Mucosa of gallbladder (tissue), 1 donor: ENCODE measurements around the gene PLS1. TPM values are rescaled to one million over a fixed set of nuclear protein-coding genes. Genes with fewer than 3 reads are reported as not detected.
"Not testable (repeated sequence)": the region's sequence is repeated elsewhere in the genome, so short reads cannot be mapped to it uniquely, and the experiment has no call there.

Experiments
- DNase-seq: peaks from one replicate; pipeline ENCODE4 v3.0.0-alpha.2; 2020; ENCODE audit warnings: low spot score
- total RNA-seq: library from RNA; stranded (reverse); gene quantifications from one replicate; pipeline ENCODE4 v1.2.1, GENCODE V29; 2021
- donor health status: DM: no; HTN: no; CAD: no.

The PLS1 gene
- total RNA-seq, 1 donor from 2014 or later = 81.0 TPM

DNA sequence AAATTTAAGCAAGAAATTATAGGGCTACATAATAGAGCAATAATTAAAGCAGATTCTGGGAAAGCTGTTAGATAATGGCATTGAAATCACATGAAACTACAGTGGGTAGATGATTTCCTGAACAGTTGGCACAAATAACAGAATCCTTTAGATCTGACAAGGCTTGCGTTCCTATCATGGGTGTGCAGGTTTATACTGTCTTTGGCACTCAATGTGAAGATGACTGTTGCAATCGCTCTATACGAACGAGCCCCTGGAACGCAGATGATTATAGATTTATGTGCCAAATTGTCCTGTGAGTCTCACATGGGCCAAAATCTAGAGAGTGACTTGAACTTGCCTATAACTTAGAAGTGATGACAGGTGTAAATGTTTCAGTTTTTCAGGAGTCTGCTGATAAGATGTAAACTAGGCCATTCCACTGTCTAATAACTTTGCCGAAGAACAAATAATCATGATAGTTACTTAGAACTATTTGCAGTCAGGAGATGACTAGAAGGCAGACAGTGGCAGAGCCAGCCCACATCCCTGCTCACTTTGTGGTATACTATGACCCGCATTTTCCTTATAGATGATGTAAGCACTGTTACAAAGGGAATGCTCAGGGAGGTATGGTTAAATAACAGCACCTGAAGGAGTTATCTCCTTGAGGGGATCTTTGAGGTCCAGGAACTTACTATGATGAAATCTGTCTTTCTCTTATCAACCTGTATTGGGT is 97.1 kb downstream of the PLS1 start:
- no peak for DNase-seq

- DNase-seq = no peak
Observed at GRCh38 chr3:142694225-142694624, 98.0 kb downstream of the PLS1 start.

DNA sequence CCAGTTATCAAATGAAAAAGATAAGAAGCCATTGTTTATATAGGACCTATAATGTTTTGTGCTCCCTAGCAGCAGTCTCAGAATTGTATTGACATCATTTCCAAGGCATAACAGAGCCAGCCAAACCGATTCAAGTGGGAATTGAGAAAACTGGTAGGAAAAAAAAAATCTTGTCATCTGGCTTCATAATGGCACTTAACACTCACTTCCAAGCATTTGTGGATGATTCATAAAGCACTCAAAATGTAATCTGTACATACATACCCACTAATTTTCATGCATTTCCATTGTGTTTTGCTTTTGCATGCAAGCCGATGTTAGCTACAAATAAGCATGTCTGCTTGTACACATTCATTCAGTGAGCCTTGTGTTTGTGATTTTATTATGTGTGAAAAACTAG is 109.0 kb downstream of the PLS1 start:
- DNase-seq = no peak

DNA sequence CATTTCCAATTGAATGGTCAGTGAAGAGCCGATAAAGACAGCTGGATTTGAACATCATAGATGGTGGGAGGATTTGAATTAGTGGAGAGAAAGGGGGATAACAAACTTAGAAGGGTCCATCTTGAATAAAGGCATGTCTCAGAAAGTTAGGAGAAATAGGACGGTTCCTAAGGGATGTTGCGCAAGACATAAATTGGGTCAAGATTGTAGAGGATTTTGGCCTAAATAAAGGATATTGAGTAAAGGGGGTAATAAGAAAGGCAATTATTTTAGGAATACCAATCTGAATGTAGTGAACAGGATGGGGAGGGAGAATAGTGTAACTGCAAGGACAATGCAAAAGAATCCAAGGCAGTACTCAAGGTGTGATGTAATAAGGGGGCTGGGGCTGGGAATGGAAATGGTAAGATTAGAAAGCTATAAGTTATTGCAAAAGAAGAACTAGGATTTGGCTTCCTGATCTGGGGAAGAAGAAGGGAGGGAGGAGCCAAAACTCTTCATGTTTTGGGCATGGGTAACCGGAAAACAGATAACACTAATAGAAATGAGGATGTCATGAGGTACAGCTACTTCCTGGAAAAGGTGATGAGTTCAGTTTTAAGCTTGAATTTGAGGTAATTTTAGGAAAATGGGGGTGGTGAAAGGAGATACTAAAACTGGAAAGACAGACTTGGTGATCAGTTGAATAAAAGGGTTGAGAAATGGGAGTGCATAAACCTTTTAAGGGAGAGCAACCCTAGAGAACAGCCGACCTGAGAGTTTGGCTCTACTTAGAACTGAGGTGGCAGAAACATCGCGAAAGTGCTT is 110.3 kb downstream of the PLS1 start:
- no peak for DNase-seq

GRCh38 chr3:142709207-142709606 is 113.0 kb downstream of the PLS1 start:
- no peak for DNase-seq

- not testable (repeated sequence) for DNase-seq
Observed at GRCh38 chr3:142714882-142715281, 118.7 kb downstream of the PLS1 start.

DNA sequence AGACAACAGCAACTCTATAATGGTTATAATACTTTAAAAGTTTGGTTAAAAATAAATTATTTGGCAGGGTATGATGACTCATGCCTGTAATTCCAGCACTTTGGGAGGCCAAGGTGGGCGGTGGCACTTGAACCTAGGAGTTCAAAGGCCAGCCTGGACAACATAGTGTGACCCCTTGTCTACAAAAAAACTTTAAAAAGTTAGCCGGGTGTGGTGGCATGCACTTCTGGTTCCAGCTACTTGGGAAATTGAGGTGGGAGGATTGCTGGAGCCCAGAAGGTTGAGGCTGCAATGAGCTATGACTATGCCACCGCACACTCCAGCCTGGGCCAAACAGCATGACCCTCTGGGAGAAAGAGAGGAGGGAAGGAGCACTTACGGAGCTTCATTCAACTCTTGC is 119.9 kb downstream of the PLS1 start:
- no peak for DNase-seq

GRCh38 chr3:142723665-142723967 is 127.4 kb downstream of the PLS1 start:
- no peak for DNase-seq

GRCh38 chr3:142723968-142724681 is 127.9 kb downstream of the PLS1 start, which contains the start of gene TRPC1:
Gene TRPC1 (plus strand): TSS chr3:142724034. CDS start chr3:142724560, 526 bp downstream.
- DNase-seq = peak; percentile 74

- DNase-seq = peak; percentile 21
Observed at GRCh38 chr3:142724682-142725356, 128.6 kb downstream of the PLS1 start.

DNA sequence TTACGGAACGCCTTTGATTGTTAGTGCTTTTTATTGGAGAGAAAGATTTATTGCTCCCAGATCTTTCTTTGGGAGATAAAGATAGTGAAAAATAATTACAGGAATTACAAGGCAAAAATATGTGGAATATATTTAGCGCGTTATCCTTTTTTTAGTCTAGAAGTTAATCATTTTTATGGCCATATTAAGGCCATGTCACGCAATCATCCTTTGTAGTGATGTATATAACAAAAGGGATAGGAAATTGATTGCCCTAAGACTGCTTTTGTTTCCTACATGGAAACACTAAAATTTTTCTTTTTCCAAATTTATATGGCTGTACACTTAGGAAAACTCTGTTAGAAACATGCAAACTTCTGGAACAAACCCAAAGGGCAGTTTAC is 129.2 kb downstream of the PLS1 start:
- DNase-seq = no peak

- DNase-seq = no peak
Observed at GRCh38 chr3:142726017-142726416, 129.8 kb downstream of the PLS1 start.

GRCh38 chr3:142732066-142732465 is 135.9 kb downstream of the PLS1 start:
- no peak for DNase-seq

DNA sequence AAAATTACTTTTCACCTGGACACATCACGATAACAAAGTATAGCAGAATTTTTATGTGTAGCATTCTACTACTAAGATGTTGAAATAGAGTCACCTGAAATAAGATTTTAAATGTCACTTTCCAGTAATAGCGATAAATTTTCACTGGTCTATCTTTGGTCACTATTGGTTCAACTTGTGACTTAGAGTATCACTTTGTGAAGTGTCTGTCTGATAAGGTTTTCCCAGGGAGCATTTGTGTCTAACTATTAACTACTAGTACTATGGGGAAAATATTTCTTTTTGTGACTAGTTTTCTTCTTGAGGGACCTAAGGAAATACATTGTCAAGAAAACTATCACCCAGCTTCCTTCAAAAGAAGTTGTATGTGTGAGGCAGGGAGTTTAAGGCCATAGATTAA is 138.6 kb downstream of the PLS1 start:
- DNase-seq = no peak

DNA sequence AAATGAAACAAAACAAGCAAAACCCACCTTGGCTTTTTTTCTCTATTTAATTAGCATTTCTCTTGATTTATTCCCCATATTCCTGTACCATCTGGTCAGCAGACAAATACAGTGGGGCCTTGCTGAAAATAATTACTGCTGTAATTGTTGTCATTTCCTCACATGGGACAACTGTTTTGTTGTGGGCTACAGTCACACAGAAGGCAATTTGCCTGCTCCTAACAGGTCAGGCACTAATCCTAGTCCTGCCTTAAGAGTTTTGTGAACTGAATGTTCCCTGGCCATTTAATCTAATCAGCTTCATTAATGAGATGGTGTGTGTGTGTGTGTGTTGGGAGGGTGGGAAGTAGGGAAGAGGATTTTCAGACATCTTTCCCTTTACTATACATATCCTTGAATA is 139.3 kb downstream of the PLS1 start:
- DNase-seq = no peak

- no peak for DNase-seq
Observed at GRCh38 chr3:142738396-142738795, 142.2 kb downstream of the PLS1 start.

GRCh38 chr3:142746646-142747045 is 150.5 kb downstream of the PLS1 start:
- no peak for DNase-seq

DNA sequence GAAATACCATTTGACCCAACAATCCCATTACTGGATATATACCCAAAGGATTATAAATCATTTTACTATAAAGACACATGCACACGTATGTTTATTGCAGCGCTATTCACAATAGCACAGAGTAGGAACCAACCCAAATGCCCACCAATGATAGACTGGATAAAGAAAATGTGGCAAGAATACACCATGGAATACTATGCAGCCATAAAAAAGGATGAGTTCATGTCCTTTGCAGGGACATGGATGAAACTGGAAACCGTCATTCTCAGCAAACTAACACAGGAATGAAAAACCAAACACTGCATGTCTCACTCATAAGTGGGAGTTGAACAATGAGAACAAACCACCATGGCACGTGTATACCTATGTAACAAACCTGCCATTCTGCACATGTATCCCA is 154.3 kb downstream of the PLS1 start:
- DNase-seq = not testable (repeated sequence)

DNA sequence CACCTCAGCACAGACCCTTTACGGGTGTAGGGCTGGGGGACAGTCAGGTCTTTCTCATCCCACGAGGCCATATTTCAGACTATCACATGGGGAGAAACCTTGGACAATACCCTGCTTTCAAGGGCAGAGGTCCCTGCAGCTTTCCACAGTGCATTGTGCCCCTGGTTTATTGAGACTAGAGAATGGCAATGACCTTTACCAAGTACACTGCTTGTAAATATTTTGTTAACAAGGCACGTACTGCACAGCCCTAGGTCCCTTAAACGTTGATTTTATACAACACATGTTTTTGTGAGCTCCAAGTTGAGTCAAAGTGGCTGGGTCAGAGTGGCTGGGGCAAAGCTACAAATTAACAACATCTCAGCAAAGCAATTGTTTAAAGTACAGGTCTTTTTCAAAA is 156.4 kb downstream of the PLS1 start:
- not testable (repeated sequence) for DNase-seq

DNA sequence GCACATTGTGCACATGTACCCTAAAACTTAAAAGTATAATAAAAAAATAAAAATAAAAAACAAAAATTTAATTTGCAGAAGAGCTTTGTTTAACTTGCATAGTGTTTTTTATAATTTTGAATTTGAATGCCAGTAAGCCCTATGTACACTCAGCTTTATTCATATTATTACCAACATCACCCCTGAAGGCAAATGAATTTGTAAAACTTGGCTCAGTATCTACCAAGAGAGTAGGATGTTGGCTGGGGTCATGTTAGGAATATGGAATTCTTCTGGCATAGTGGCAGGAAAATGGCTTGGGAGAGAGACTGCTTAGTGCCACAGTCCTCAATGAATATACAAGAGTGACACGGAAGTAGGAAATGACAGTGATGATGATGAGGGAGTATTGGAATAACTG is 158.3 kb downstream of the PLS1 start:
- DNase-seq = no peak
